Nephron progenitor cell (in vitro differentiated cells): ENCODE measurements around the gene MPHOSPH8.
"Not testable (repeated sequence)": the region's sequence is repeated elsewhere in the genome, so short reads cannot be mapped to it uniquely, and the experiment has no call there.

Experiments
- DNase-seq: peaks from one replicate; pipeline ENCODE4 v3.0.0; 2021
- H3K27ac Mint-ChIP-seq: 2 replicates; pipeline ENCODE4 v1.8.0; 2021; ENCODE audit warnings: mild to moderate bottlenecking, moderate library complexity, mixed read lengths
- H3K27me3 Mint-ChIP-seq: 2 replicates; pipeline ENCODE4 v1.8.0; 2021; ENCODE audit warnings: mild to moderate bottlenecking, low read depth, mixed read lengths; ENCODE audit not compliant: poor library complexity
- H3K36me3 Mint-ChIP-seq: 2 replicates; pipeline ENCODE4 v1.8.0; 2021; ENCODE audit warnings: low read depth, mixed read lengths
- H3K4me1 Mint-ChIP-seq: 2 replicates; pipeline ENCODE4 v1.8.0; 2021; ENCODE audit warnings: mixed read lengths
- H3K4me3 Mint-ChIP-seq: 2 replicates; pipeline ENCODE4 v1.8.0; 2021; ENCODE audit warnings: mild to moderate bottlenecking, moderate library complexity, mixed read lengths
- H3K9me3 Mint-ChIP-seq: 2 replicates; pipeline ENCODE4 v1.8.0; 2021; ENCODE audit warnings: mild to moderate bottlenecking, moderate library complexity, mixed read lengths
- TF ChIP-seq, protein P1 (sequence below): fragments of 200-600 bp; sonication (generic); IDR thresholded peaks from 2 replicates; pipeline ENCODE4 v1.5.0; 2021; ENCODE audit warnings: antibody characterized with exemption

MPHOSPH8 gene

GRCh38 chr13:19607523-19608078 lies 25.9 kb upstream of the MPHOSPH8 start:
- Mint-ChIP-seq H3K36me3 (peaks cover 31% of the 10 kb centered on the region), H3K9me3 (peaks cover 60% of the 10 kb centered on the region), H3K4me3 (no peak overlapping the region), H3K4me1 (no peaks in the 10 kb centered on the region), H3K27me3 (peaks cover 28% of the 10 kb centered on the region), H3K27ac (no peak overlapping the region)
- TF ChIP-seq, protein P1, sequence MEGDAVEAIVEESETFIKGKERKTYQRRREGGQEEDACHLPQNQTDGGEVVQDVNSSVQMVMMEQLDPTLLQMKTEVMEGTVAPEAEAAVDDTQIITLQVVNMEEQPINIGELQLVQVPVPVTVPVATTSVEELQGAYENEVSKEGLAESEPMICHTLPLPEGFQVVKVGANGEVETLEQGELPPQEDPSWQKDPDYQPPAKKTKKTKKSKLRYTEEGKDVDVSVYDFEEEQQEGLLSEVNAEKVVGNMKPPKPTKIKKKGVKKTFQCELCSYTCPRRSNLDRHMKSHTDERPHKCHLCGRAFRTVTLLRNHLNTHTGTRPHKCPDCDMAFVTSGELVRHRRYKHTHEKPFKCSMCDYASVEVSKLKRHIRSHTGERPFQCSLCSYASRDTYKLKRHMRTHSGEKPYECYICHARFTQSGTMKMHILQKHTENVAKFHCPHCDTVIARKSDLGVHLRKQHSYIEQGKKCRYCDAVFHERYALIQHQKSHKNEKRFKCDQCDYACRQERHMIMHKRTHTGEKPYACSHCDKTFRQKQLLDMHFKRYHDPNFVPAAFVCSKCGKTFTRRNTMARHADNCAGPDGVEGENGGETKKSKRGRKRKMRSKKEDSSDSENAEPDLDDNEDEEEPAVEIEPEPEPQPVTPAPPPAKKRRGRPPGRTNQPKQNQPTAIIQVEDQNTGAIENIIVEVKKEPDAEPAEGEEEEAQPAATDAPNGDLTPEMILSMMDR, result no peak
- no peak for DNase-seq

DNA sequence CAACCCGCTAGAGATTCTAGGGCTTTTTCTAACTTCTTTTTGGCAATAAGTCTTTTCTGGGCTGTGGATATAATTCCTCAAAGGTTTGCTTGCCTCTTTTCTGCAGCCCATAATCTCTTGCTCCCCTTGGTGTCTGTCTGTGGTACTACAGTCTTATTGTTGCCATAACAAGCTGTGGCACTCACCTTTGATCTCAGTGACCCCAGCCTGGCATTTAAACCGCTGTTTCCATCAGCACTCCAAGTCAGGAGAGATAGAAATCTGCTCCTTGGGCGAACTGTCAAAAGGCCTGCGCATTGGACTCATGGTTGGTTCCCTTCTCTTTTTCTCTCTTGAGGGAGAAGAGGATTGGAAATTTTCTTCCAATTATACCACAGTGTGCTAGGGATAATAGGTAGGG lies 14.5 kb upstream of the MPHOSPH8 start:
- TF ChIP-seq, protein P1, result peak; percentile 11
- no peaks in the 10 kb centered on the region for H3K4me1 Mint-ChIP-seq
- peak; percentile 6 for DNase-seq
- peaks cover 78% of the 10 kb centered on the region for H3K9me3 Mint-ChIP-seq
- peaks cover 14% of the 10 kb centered on the region for H3K36me3 Mint-ChIP-seq
- no peak overlapping the region for H3K27ac Mint-ChIP-seq
- H3K4me3 Mint-ChIP-seq, result no peak overlapping the region
- H3K27me3 Mint-ChIP-seq, result peaks cover 8% of the 10 kb centered on the region

- peaks cover 11% of the 10 kb centered on the region for H3K27me3 Mint-ChIP-seq
- no peak for DNase-seq
- TF ChIP-seq, protein P1, result no peak
- peaks cover 74% of the 10 kb centered on the region for H3K9me3 Mint-ChIP-seq
- H3K4me1 Mint-ChIP-seq, result no peaks in the 10 kb centered on the region
- H3K36me3 Mint-ChIP-seq, result peaks cover 14% of the 10 kb centered on the region
- no peak overlapping the region for H3K4me3 Mint-ChIP-seq
- no peak overlapping the region for H3K27ac Mint-ChIP-seq
Observed at GRCh38 chr13:19622193-19622592, 11.3 kb upstream of the MPHOSPH8 start.

DNA sequence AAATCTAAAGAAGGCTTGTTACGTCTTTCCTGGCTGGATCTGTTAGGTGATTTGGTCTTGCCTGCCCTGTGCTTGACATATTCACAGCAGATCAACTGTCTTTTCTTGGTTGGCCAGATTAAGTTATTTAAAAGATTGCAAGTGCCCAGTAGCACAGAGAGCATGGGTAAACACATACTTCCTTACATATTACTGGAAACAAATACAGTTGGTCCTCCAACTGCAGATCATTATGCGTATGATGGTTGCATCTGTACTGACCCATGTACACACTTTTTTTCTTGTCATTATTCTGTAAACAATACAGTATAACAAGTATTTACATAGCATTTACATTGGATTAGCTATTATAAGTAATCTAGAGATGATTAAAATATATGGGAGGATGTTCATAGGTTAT lies 9.2 kb upstream of the MPHOSPH8 start:
- H3K27me3 Mint-ChIP-seq, result peaks cover 9% of the 10 kb centered on the region
- TF ChIP-seq, protein P1, result no peak
- H3K4me3 Mint-ChIP-seq, result no peak overlapping the region
- no peaks in the 10 kb centered on the region for H3K4me1 Mint-ChIP-seq
- H3K27ac Mint-ChIP-seq, result no peak overlapping the region
- no peak for DNase-seq
- peaks cover 66% of the 10 kb centered on the region for H3K9me3 Mint-ChIP-seq
- peaks cover 8% of the 10 kb centered on the region for H3K36me3 Mint-ChIP-seq

- Mint-ChIP-seq H3K36me3 (peaks cover 43% of the 10 kb centered on the region), H3K9me3 (peaks cover 36% of the 10 kb centered on the region), H3K4me3 (peak overlapping the region; percentile 98), H3K4me1 (peaks cover 19% of the 10 kb centered on the region), H3K27ac (no peak overlapping the region), H3K27me3 (peaks cover 8% of the 10 kb centered on the region)
- no peak for DNase-seq
- TF ChIP-seq, protein P1, result no peak
Observed at GRCh38 chr13:19632915-19633478, 462 bp upstream of the MPHOSPH8 start.

GRCh38 chr13:19634256-19634740 lies 839 bp downstream of the MPHOSPH8 start:
- no peak for DNase-seq

GRCh38 chr13:19635926-19636325 lies 2.5 kb downstream of the MPHOSPH8 start:
- Mint-ChIP-seq H3K4me3 (peak overlapping the region; percentile 61), H3K4me1 (peaks cover 19% of the 10 kb centered on the region), H3K9me3 (peaks cover 20% of the 10 kb centered on the region), H3K36me3 (peaks cover 46% of the 10 kb centered on the region)
- not testable (repeated sequence) for DNase-seq, H3K27ac Mint-ChIP-seq, H3K27me3 Mint-ChIP-seq

More at GRCh38 chr13:19634256-19634740, 839 bp downstream of the MPHOSPH8 start:
- Mint-ChIP-seq H3K4me1 (peaks cover 19% of the 10 kb centered on the region), H3K27me3 (peaks cover 8% of the 10 kb centered on the region), H3K9me3 (peaks cover 36% of the 10 kb centered on the region), H3K27ac (peak overlapping the region; percentile 100), H3K36me3 (peaks cover 50% of the 10 kb centered on the region), H3K4me3 (peak overlapping the region; percentile 98)
- TF ChIP-seq, protein P1, result no peak
